A549 (cell line): ENCODE measurements around the gene DCAF4. TPM values are rescaled to one million over a fixed set of nuclear protein-coding genes. Genes with fewer than 3 reads are reported as not detected.

Experiments
- ATAC-seq, 2 experiments: fragments of 200-7000 bp in 1 of 2; fragments of >200 bp in 1 of 2; cut with Nextera tagmentation in 1 of 2; cut with Tn5 transposase in 1 of 2; 3 replicates each; pipeline versions ENCODE4 v1.8.0 to v1.9.1; 2018 to 2020; ENCODE audit warnings: mild to moderate bottlenecking in 1 of 2, moderate library complexity in 1 of 2
- CTCF ChIA-PET: fragments of 300-600 bp; sonication (Branson Sonifier 250); formaldehyde crosslinking; extraction: SDS; loops from one replicate; lab custom pipeline; 2021; ENCODE audit warnings: antibody characterized with exemption, inconsistent platforms; lab: Yijun Ruan, JAX
- POLR2A ChIA-PET: fragments of 350-600 bp; formaldehyde crosslinking; extraction: SDS; loops from one replicate; lab custom pipeline; 2021; ENCODE audit warnings: antibody characterized with exemption, inconsistent platforms; lab: Yijun Ruan, JAX
- DNase-seq, 2 experiments: peaks; one replicate each; pipeline versions ENCODE4 v3.0.0 to v3.0.0-alpha.2; 2011 to 2016; ENCODE audit warnings: low read depth in 1 of 2, low spot score in 1 of 2
- FAIRE-seq: peaks from 2 replicates; lab custom pipeline; 2011; peaks lifted over from hg19 to GRCh38; lab: Jason Lieb, UNC
- H3K27ac ChIP-seq, 2 experiments: fragments of >200 bp; sonication (Bioruptor Twin); formaldehyde crosslinking; 3 replicates each; pipeline ENCODE4 v1.5.1; 2016 to 2017
- H3K4me1 ChIP-seq: fragments of >200 bp; sonication (Bioruptor Twin); formaldehyde crosslinking; 3 replicates; pipeline ENCODE4 v1.6.1; 2016
- H3K4me2 ChIP-seq: fragments of >200 bp; sonication (Bioruptor Twin); formaldehyde crosslinking; 3 replicates; pipeline ENCODE4 v1.6.1; 2016
- H3K4me3 ChIP-seq: fragments of >200 bp; sonication (Bioruptor Twin); formaldehyde crosslinking; 3 replicates; pipeline ENCODE4 v1.5.1; 2016
- H3K9me3 ChIP-seq: fragments of >200 bp; sonication (Bioruptor Twin); formaldehyde crosslinking; 3 replicates; pipeline ENCODE4 v1.6.1; 2016
- CEBPB ChIP-seq, 2 experiments: fragments of >200 bp in 1 of 2; sonication (Bioruptor Twin) in 1 of 2; formaldehyde crosslinking in 1 of 2; IDR thresholded peaks; 2 replicates each; pipeline ENCODE4 v1.6.1; 2012 to 2016
- CHD2 ChIP-seq: fragments of 150-350 bp; IDR thresholded peaks from 2 replicates; pipeline ENCODE4 v1.6.1; 2014; ENCODE audit warnings: low read length; ENCODE audit not compliant: partially characterized antibody
- EHF ChIP-seq: fragments of 250-450 bp; sonication (Bioruptor Pico); IDR thresholded peaks from 2 replicates; pipeline ENCODE4 v1.5.0; 2020; ENCODE audit warnings: mild to moderate bottlenecking
- EHMT2 ChIP-seq: fragments of 200-600 bp; sonication (generic); IDR thresholded peaks from 2 replicates; pipeline ENCODE4 v1.6.1; 2016; ENCODE audit warnings: antibody characterized with exemption, low read depth, mild to moderate bottlenecking, moderate library complexity
- ESRRA ChIP-seq: fragments of 150-350 bp; IDR thresholded peaks from 2 replicates; pipeline ENCODE4 v1.6.1; 2014; ENCODE audit warnings: mild to moderate bottlenecking, low read length, borderline replicate concordance
- FOXS1 ChIP-seq: fragments of 250-450 bp; sonication (Bioruptor Pico); IDR thresholded peaks from 2 replicates; pipeline ENCODE4 v1.5.0; 2020; ENCODE audit warnings: mild to moderate bottlenecking, moderate library complexity
- GATA3 ChIP-seq: IDR thresholded peaks from 2 replicates; pipeline ENCODE4 v1.6.1; 2012; ENCODE audit warnings: borderline replicate concordance
- HOXB13 ChIP-seq: fragments of 250-450 bp; sonication (Bioruptor Pico); IDR thresholded peaks from 2 replicates; pipeline ENCODE4 v1.5.0; 2020; ENCODE audit warnings: low read depth, mild to moderate bottlenecking, moderate library complexity
- HOXB5 ChIP-seq: fragments of 250-450 bp; sonication (Bioruptor Pico); IDR thresholded peaks from 2 replicates; pipeline ENCODE4 v1.5.0; 2020; ENCODE audit warnings: mild to moderate bottlenecking, moderate library complexity
- JUN ChIP-seq, 2 experiments: fragments of >200 bp; sonication (Bioruptor Twin); formaldehyde crosslinking; IDR thresholded peaks; 2 replicates in 1 of 2; 3 replicates in 1 of 2; pipeline ENCODE4 v1.6.1; 2016 to 2017
- JUNB ChIP-seq: fragments of >200 bp; sonication (Bioruptor Twin); formaldehyde crosslinking; IDR thresholded peaks from 2 replicates; pipeline ENCODE4 v1.6.1; 2016
- KDM1A ChIP-seq: fragments of 200-600 bp; sonication (generic); IDR thresholded peaks from 2 replicates; pipeline ENCODE4 v1.6.1; 2016; ENCODE audit warnings: low read depth, mild to moderate bottlenecking
- KDM5A ChIP-seq: fragments of 200-600 bp; sonication (generic); IDR thresholded peaks from 2 replicates; pipeline ENCODE4 v1.6.1; 2016; ENCODE audit warnings: antibody characterized with exemption, mild to moderate bottlenecking
- MAZ ChIP-seq: fragments of 150-350 bp; IDR thresholded peaks from 2 replicates; pipeline ENCODE4 v1.6.1; 2014; ENCODE audit warnings: antibody characterized with exemption, low read depth, low read length, borderline replicate concordance
- NFE2L2 ChIP-seq: fragments of 150-350 bp; conservative IDR thresholded peaks from 2 replicates; pipeline ENCODE4 v1.6.1; 2014; ENCODE audit warnings: low read length
- NPAS2 ChIP-seq: fragments of 250-450 bp; sonication (Bioruptor Pico); IDR thresholded peaks from 2 replicates; pipeline ENCODE4 v1.8.0; 2022; ENCODE audit warnings: mild to moderate bottlenecking, moderate library complexity, borderline replicate concordance
- PHF8 ChIP-seq: fragments of 200-600 bp; sonication (generic); IDR thresholded peaks from 2 replicates; pipeline ENCODE4 v1.6.1; 2016; ENCODE audit warnings: low read depth, mild to moderate bottlenecking, antibody characterized with exemption, moderate library complexity, borderline replicate concordance
- POLR2A ChIP-seq: IDR thresholded peaks from 2 replicates; pipeline ENCODE4 v1.6.1; 2012; ENCODE audit warnings: mild to moderate bottlenecking, low read length
- POLR2AphosphoS2 ChIP-seq: conservative IDR thresholded peaks from 2 replicates; pipeline ENCODE4 v1.6.1; 2012; ENCODE audit warnings: low read length, improper control_type of control experiment, inconsistent platforms
- RFX5 ChIP-seq: fragments of 450-650 bp; IDR thresholded peaks from 2 replicates; pipeline ENCODE4 v1.7.1; 2014; ENCODE audit warnings: antibody characterized with exemption, mild to moderate bottlenecking, moderate library complexity
- RNF2 ChIP-seq: fragments of 200-600 bp; sonication (generic); IDR thresholded peaks from 2 replicates; pipeline ENCODE4 v1.6.1; 2016; ENCODE audit warnings: low read depth, mild to moderate bottlenecking, antibody characterized with exemption, moderate library complexity, borderline replicate concordance
- SMC3 ChIP-seq: fragments of >200 bp; sonication (Bioruptor Twin); formaldehyde crosslinking; IDR thresholded peaks from 3 replicates; pipeline ENCODE4 v1.6.1; 2018; ENCODE audit warnings: inconsistent platforms
- SREBF2 ChIP-seq: fragments of 450-650 bp; IDR thresholded peaks from 2 replicates; pipeline ENCODE4 v1.6.1; 2014; ENCODE audit warnings: mild to moderate bottlenecking, moderate library complexity
- WGBS: methylation state at CpG from one replicate; pipeline ENCODE4 v1.1.6; 2017; ENCODE audit errors: missing lambda C conversion rate; 5-methylcytosine and 5-hydroxymethylcytosine counted together
- polyA plus RNA-seq, 4 experiments: library from polyadenylated mRNA; depleted of rRNA in 3 of 4; stranded (reverse); fragments of >200 nt; fragmentation: RNase III in 1 of 4; extraction: RNeasy Plus Mini Kit Qiagen cat#74134 plus additional on column Dnase treatment in 1 of 4; gene quantifications; 2 replicates in 3 of 4; 3 replicates in 1 of 4; pipeline ENCODE4 v1.2.3, GENCODE V29; 2011 to 2017
- TF ChIP-seq, protein P1 (sequence below): fragments of >200 bp; sonication (Bioruptor Twin); formaldehyde crosslinking; IDR thresholded peaks from 3 replicates; pipeline ENCODE4 v1.5.1; 2016
- TF ChIP-seq, protein P2 (sequence below): fragments of >200 bp; sonication (Bioruptor Twin); formaldehyde crosslinking; IDR thresholded peaks from 3 replicates; pipeline ENCODE4 v1.6.1; 2016
- TF ChIP-seq, protein P3 (sequence below): fragments of 250-450 bp; sonication (Bioruptor Pico); IDR thresholded peaks from 2 replicates; pipeline ENCODE4 v1.5.0; 2021; ENCODE audit warnings: mild to moderate bottlenecking, moderate library complexity, borderline replicate concordance

Gene DCAF4
- polyA plus RNA-seq, 2 of the 4 experiments (the other 2 are of a cell fraction), result 18.4 to 22.4 TPM

DNA sequence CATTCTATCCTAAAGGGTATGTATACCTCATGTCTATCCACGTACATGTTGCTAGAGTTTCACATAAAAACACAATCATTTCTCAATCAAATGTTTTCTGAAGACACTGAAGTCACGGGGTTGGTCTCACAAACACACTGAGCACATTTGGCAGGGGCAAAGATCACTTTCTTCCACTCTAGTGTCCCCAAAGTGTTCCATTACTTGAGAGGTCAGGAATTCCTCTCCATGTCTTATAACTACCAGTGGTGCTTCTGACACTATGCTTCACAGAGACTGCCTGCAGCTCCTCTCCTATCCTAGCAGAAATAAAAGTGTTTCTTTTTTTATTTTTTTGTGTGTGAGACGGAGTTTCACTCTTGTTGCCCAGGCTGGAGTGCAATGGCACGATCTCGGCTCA lies 81.6 kb downstream of the DCAF4 start:
- ChIA-PET CTCF (no interaction called here), POLR2A (interaction anchor here (1.1 kb wide), 1 partner anchor 19 kb away, joined by 3 read pairs; the partner anchor contains the start of gene ZFYVE1)
- no peak overlapping the region for H3K27ac ChIP-seq
- H3K4me2 ChIP-seq, result no peak overlapping the region
- no peak for DNase-seq
- TF ChIP-seq SMC3, result no peak
- no peak for TF ChIP-seq ESRRA
- TF ChIP-seq, protein P1, sequence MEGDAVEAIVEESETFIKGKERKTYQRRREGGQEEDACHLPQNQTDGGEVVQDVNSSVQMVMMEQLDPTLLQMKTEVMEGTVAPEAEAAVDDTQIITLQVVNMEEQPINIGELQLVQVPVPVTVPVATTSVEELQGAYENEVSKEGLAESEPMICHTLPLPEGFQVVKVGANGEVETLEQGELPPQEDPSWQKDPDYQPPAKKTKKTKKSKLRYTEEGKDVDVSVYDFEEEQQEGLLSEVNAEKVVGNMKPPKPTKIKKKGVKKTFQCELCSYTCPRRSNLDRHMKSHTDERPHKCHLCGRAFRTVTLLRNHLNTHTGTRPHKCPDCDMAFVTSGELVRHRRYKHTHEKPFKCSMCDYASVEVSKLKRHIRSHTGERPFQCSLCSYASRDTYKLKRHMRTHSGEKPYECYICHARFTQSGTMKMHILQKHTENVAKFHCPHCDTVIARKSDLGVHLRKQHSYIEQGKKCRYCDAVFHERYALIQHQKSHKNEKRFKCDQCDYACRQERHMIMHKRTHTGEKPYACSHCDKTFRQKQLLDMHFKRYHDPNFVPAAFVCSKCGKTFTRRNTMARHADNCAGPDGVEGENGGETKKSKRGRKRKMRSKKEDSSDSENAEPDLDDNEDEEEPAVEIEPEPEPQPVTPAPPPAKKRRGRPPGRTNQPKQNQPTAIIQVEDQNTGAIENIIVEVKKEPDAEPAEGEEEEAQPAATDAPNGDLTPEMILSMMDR, result no peak
- TF ChIP-seq HOXB13, result no peak
- TF ChIP-seq RFX5, result no peak
- TF ChIP-seq FOXS1, result no peak
- TF ChIP-seq POLR2A, result no peak
- TF ChIP-seq RNF2, result no peak
- no peak for TF ChIP-seq SREBF2
- no peak for TF ChIP-seq KDM5A
- no peak for TF ChIP-seq MAZ
- TF ChIP-seq NFE2L2, result no peak
- no peak for TF ChIP-seq NPAS2 (CRISPR knock-in tag)
- no peak for TF ChIP-seq CHD2
- no peak for TF ChIP-seq EHMT2
- TF ChIP-seq POLR2AphosphoS2, result no peak
- TF ChIP-seq, protein P2, sequence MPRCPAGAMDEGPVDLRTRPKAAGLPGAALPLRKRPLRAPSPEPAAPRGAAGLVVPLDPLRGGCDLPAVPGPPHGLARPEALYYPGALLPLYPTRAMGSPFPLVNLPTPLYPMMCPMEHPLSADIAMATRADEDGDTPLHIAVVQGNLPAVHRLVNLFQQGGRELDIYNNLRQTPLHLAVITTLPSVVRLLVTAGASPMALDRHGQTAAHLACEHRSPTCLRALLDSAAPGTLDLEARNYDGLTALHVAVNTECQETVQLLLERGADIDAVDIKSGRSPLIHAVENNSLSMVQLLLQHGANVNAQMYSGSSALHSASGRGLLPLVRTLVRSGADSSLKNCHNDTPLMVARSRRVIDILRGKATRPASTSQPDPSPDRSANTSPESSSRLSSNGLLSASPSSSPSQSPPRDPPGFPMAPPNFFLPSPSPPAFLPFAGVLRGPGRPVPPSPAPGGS, result no peak
- H3K4me1 ChIP-seq, result no peaks in the 10 kb centered on the region
- H3K4me3 ChIP-seq, result no peak overlapping the region
- H3K9me3 ChIP-seq, result no peaks in the 10 kb centered on the region
- no peak for FAIRE-seq
- 86% methylated on average over 5 of the region's 5 CpGs for WGBS
- no peak; a peak in 1 of 6 replicates for ATAC-seq

DNA sequence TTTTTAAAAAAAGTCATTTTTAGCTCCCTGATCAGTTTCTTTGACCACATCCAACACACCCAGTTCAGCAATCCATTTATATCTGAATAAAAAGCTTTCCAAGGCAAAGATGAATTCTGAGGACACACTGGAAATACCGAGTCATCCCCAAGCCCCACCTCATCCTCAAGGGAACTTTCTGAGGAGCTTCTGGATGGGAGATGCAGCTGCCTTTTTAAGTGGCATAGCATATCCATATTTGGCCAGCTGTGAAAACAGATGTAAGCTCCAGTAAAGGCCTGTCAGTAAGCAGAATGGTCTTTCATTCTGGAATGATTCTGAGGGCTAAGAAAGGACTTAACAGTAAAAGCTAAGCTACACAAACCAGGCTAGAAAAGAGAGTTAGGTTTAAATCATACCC lies 82.2 kb downstream of the DCAF4 start:
- Histone ChIP-seq H3K4me2 (no peak overlapping the region), H3K4me1 (no peaks in the 10 kb centered on the region), H3K4me3 (no peak overlapping the region), H3K27ac (peak overlapping the region in 1 of 2 experiments; percentile 2; a peak in 1 of 6 replicates), H3K9me3 (no peaks in the 10 kb centered on the region)
- FAIRE-seq, result no peak
- no peak for DNase-seq
- ChIA-PET POLR2A (interaction anchor here (1.1 kb wide), 1 partner anchor 18 kb away, joined by 3 read pairs; the partner anchor contains the start of gene ZFYVE1), CTCF (interaction anchor here (1.3 kb wide), 1 partner anchor 14 kb away, joined by 4 read pairs; no protein-coding TSS in a partner anchor)
- no peak for ATAC-seq
- no peak for TF ChIP-seq SMC3
- TF ChIP-seq POLR2A, result no peak
- no peak for TF ChIP-seq MAZ
- no peak for TF ChIP-seq SREBF2
- no peak for TF ChIP-seq KDM1A
- TF ChIP-seq CHD2, result no peak
- no peak for TF ChIP-seq EHMT2
- TF ChIP-seq HOXB13, result no peak
- no peak for TF ChIP-seq NFE2L2
- no peak for TF ChIP-seq HOXB5 (CRISPR knock-in tag)
- TF ChIP-seq JUN (IDR thresholded peaks at IDR 0.05), result no peak
- no peak for TF ChIP-seq GATA3
- TF ChIP-seq CEBPB (IDR thresholded peaks at IDR 0.05), result no peak
- no peak for TF ChIP-seq JUNB
- no peak for TF ChIP-seq EHF
- TF ChIP-seq, protein P3, sequence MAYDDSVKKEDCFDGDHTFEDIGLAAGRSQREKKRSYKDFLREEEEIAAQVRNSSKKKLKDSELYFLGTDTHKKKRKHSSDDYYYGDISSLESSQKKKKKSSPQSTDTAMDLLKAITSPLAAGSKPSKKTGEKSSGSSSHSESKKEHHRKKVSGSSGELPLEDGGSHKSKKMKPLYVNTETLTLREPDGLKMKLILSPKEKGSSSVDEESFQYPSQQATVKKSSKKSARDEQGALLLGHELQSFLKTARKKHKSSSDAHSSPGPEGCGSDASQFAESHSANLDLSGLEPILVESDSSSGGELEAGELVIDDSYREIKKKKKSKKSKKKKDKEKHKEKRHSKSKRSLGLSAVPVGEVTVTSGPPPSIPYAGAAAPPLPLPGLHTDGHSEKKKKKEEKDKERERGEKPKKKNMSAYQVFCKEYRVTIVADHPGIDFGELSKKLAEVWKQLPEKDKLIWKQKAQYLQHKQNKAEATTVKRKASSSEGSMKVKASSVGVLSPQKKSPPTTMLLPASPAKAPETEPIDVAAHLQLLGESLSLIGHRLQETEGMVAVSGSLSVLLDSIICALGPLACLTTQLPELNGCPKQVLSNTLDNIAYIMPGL (CRISPR knock-in tag), result no peak
- TF ChIP-seq PHF8, result no peak
- TF ChIP-seq, protein P1, result no peak
- 72% methylated on average over 1 of the region's 1 CpG for WGBS
